ENCODE results near the gene TOMM34.

- no peak for TF ChIP-seq CTCF (IDR thresholded peaks at IDR 0.05)
- TF ChIP-seq POLR2A (IDR thresholded peaks at IDR 0.05), result no peak
Observed at GRCh38 chr20:44910690-44911262, 49.4 kb downstream of the TOMM34 start.

Data from heart left ventricle (tissue), 13 donors.